HepG2 (cell line): ENCODE measurements around the gene HDAC5. TPM values are rescaled to one million over a fixed set of nuclear protein-coding genes. Genes with fewer than 3 reads are reported as not detected.

Experiments
- GZF1 ChIP-seq: sonication (generic); formaldehyde crosslinking; IDR thresholded peaks from 2 replicates; pipeline ENCODE4 v1.5.1; 2020; ENCODE audit warnings: mild to moderate bottlenecking, missing genetic modification reagents
- KDM4B ChIP-seq: sonication (generic); formaldehyde crosslinking; IDR thresholded peaks from 2 replicates; pipeline ENCODE4 v1.4.0; 2020; ENCODE audit warnings: missing genetic modification reagents
- MAFF ChIP-seq: IDR thresholded peaks from 2 replicates; pipeline ENCODE4 v1.6.1; 2011; ENCODE audit warnings: low read depth, low read length, improper control_type of control experiment
- NBN ChIP-seq: fragments of 450-650 bp; conservative IDR thresholded peaks from 2 replicates; pipeline ENCODE4 v1.6.1; 2017
- NFYC ChIP-seq: IDR thresholded peaks from 2 replicates; pipeline ENCODE4 v1.6.1; 2016; ENCODE audit warnings: missing genetic modification reagents, missing compliant biosample characterization
- NR2F2 ChIP-seq: IDR thresholded peaks from 2 replicates; pipeline ENCODE4 v1.6.1; 2012; ENCODE audit warnings: low read depth, inconsistent platforms, borderline replicate concordance
- PRDM4 ChIP-seq: sonication (generic); formaldehyde crosslinking; IDR thresholded peaks from 2 replicates; pipeline ENCODE4 v1.9.0; 2021; ENCODE audit warnings: missing genetic modification reagents, borderline replicate concordance
- RERE ChIP-seq: IDR thresholded peaks from 2 replicates; pipeline ENCODE4 v1.6.1; 2016; ENCODE audit warnings: low read depth, missing genetic modification reagents, missing compliant biosample characterization
- TSC22D2 ChIP-seq: sonication (generic); formaldehyde crosslinking; IDR thresholded peaks from 2 replicates; pipeline ENCODE4 v1.5.1; 2020; ENCODE audit warnings: missing genetic modification reagents, mild to moderate bottlenecking, borderline replicate concordance
- ZFP91 ChIP-seq: sonication (generic); formaldehyde crosslinking; IDR thresholded peaks from 2 replicates; pipeline ENCODE4 v1.9.0; 2022; ENCODE audit warnings: missing genetic modification reagents, mild to moderate bottlenecking, borderline replicate concordance
- ZNF230 ChIP-seq: sonication (generic); formaldehyde crosslinking; IDR thresholded peaks from 2 replicates; pipeline ENCODE4 v1.4.0; 2020; ENCODE audit warnings: mild to moderate bottlenecking, missing genetic modification reagents
- ZNF234 ChIP-seq: sonication (generic); formaldehyde crosslinking; conservative IDR thresholded peaks from 2 replicates; pipeline ENCODE4 v1.5.1; 2020; ENCODE audit warnings: mild to moderate bottlenecking, missing genetic modification reagents
- ZNF264 ChIP-seq: sonication (generic); formaldehyde crosslinking; IDR thresholded peaks from 2 replicates; pipeline ENCODE4 v1.4.0; 2020; ENCODE audit warnings: missing genetic modification reagents
- ZNF709 ChIP-seq: sonication (generic); formaldehyde crosslinking; IDR thresholded peaks from 2 replicates; pipeline ENCODE4 v1.5.0; 2020; ENCODE audit warnings: mild to moderate bottlenecking, missing genetic modification reagents
- ZNF772 ChIP-seq: sonication (generic); formaldehyde crosslinking; IDR thresholded peaks from 2 replicates; pipeline ENCODE4 v1.5.0; 2020; ENCODE audit warnings: mild to moderate bottlenecking, missing genetic modification reagents
- polyA plus RNA-seq, 8 experiments: library from polyadenylated mRNA; depleted of rRNA in 3 of 8; stranded (reverse) in 7 of 8; unstranded in 1 of 8; fragments of >200 nt; fragmentation: Illumina TruSeq in 4 of 8; extraction: Trizol in 4 of 8; gene quantifications; 2 replicates each; pipeline versions ENCODE4 v1.2.1 to v1.2.3, GENCODE V29; 2011 to 2016; ENCODE audit warnings: low read depth in 4 of 8, missing spikeins in 1 of 8, mixed read lengths in 1 of 8; ENCODE audit not compliant: insufficient read depth in 1 of 8
- total RNA-seq, 5 experiments: library from RNA; depleted of rRNA; stranded (reverse); fragments of >200 nt; fragmentation: Illumina TruSeq; extraction: Trizol; gene quantifications; 2 replicates each; pipeline ENCODE4 v1.2.3, GENCODE V29; 2016; ENCODE audit warnings: low read depth in 1 of 5
- TF ChIP-seq, protein P1 (sequence below): sonication (generic); formaldehyde crosslinking; IDR thresholded peaks from 2 replicates; pipeline ENCODE4 v1.4.0; 2020; ENCODE audit warnings: low read depth, mild to moderate bottlenecking, missing genetic modification reagents
- TF ChIP-seq, protein P2 (sequence below): IDR thresholded peaks from 2 replicates; pipeline ENCODE4 v1.6.1; 2018; ENCODE audit warnings: missing genetic modification reagents

The HDAC5 gene
- total and polyA plus RNA-seq, 2 of the 13 experiments (the other 11 are each of a cell fraction or from before 2014, with no cell fraction given): 46.4 to 85.4 TPM

DNA sequence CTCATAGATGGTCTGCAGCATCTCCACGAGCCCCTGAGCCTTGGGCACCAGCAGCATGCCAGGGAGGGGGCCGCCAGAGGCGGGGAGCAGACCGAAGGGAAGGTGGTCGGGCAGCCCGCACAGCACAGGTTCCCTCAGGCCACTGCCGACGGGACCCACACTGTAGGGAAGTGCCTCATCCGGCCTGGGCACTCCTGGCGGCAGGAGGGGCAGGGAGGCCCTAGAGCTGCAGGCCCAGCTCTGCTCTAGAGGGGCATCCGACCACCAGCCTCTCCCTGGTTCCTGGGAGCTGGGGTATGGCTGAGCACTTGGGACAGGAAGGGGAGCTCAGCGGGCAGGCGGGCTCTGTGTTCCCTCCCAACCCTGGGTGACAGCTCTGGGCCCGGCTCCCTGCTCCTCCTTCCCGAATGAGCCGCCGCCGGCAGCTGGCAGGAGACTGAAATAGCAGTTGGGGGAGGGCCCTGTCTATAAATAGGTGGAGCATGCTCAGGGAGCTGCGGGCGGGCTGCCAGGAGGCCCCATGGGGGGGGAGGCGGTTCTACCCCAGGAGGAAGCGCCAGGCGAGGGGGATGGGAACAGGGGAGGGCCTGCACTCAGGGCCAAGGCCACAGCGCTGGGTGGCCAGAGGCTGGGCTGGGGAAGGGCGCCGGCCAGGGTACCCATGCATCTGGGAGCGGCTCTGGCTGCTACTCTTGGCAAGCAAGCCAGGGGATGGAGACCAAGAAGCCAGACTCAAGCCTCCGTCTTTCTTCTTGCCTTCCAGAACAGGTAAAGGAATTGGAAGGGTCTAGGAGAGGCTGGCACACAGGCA is 12.4 kb downstream of the HDAC5 start (continued):
- TF ChIP-seq ZNF234 (CRISPR knock-in tag) (peak; percentile 95; the same call in 1 of the 2 replicates), RERE (peak; percentile 90), MAFF (no peak), TSC22D2 (CRISPR knock-in tag) (peak; percentile 84; the same call in 1 of the 2 replicates), NFYC (CRISPR knock-in tag) (peak; percentile 61), ZNF264 (CRISPR knock-in tag) (peak; percentile 36; the same call in 1 of the 2 replicates), GZF1 (CRISPR knock-in tag) (no peak; the same call in 1 of the 2 replicates), ZNF772 (CRISPR knock-in tag) (peak; percentile 100), KDM4B (peak; percentile 91), PRDM4 (CRISPR knock-in tag) (0 out of 2 replicates have a peak, but pooled peaks have one; percentile 28), ZNF709 (CRISPR knock-in tag) (peak; percentile 95), NR2F2 (peak; percentile 81; the same call in 1 of the 2 replicates), NBN (no peak), ZFP91 (CRISPR knock-in tag) (peak; percentile 99), ZNF230 (peak; percentile 95)
- TF ChIP-seq, protein P1, sequence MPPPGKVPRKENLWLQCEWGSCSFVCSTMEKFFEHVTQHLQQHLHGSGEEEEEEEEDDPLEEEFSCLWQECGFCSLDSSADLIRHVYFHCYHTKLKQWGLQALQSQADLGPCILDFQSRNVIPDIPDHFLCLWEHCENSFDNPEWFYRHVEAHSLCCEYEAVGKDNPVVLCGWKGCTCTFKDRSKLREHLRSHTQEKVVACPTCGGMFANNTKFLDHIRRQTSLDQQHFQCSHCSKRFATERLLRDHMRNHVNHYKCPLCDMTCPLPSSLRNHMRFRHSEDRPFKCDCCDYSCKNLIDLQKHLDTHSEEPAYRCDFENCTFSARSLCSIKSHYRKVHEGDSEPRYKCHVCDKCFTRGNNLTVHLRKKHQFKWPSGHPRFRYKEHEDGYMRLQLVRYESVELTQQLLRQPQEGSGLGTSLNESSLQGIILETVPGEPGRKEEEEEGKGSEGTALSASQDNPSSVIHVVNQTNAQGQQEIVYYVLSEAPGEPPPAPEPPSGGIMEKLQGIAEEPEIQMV: peak; percentile 79
- TF ChIP-seq, protein P2, sequence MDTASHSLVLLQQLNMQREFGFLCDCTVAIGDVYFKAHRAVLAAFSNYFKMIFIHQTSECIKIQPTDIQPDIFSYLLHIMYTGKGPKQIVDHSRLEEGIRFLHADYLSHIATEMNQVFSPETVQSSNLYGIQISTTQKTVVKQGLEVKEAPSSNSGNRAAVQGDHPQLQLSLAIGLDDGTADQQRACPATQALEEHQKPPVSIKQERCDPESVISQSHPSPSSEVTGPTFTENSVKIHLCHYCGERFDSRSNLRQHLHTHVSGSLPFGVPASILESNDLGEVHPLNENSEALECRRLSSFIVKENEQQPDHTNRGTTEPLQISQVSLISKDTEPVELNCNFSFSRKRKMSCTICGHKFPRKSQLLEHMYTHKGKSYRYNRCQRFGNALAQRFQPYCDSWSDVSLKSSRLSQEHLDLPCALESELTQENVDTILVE (CRISPR knock-in tag): peak; percentile 96
